ENCODE results near the gene ADAMTSL3. TPM values are rescaled to one million over a fixed set of nuclear protein-coding genes. Genes with fewer than 3 reads are reported as not detected.

Gene ADAMTSL3
- total RNA-seq, 4 donors from 2014 or later, result 16.2 to 19.7 (median 19.3) TPM

- DNase-seq (ENCODE audit: low spot score in 2 of 2), result no peak
- Histone ChIP-seq H3K36me3 (no peaks in the 10 kb centered on the region), H3K9me3 (no peaks in the 10 kb centered on the region), H3K27ac (no peak overlapping the region), H3K4me3 (no peak overlapping the region), H3K4me1 (peaks cover 0 to 21% (median 0%) of the 10 kb centered on the region in 4 donors), H3K27me3 (no peaks in the 10 kb centered on the region)
- TF ChIP-seq EP300 (IDR thresholded peaks at IDR 0.05), result no peak
- TF ChIP-seq CTCF (IDR thresholded peaks at IDR 0.05), result no peak
- TF ChIP-seq POLR2A (IDR thresholded peaks at IDR 0.05), result no peak
- whole genome bisulfite sequencing, 2 donors, result 40 to 42% methylated on average over 3 of the region's 3 CpGs
Measured at GRCh38 chr15:83716605-83717004, 62.7 kb downstream of the ADAMTSL3 start.

- H3K4me3 ChIP-seq, result no peak overlapping the region
- H3K36me3 ChIP-seq, result no peaks in the 10 kb centered on the region
- H3K27ac ChIP-seq, result no peak overlapping the region
- no peak for DNase-seq (ENCODE audit: low spot score in 2 of 2)
- TF ChIP-seq POLR2A (IDR thresholded peaks at IDR 0.05) (no peak), CTCF (IDR thresholded peaks at IDR 0.05) (no peak), EP300 (IDR thresholded peaks at IDR 0.05) (no peak)
- no peaks in the 10 kb centered on the region for H3K27me3 ChIP-seq
- H3K4me1 ChIP-seq, result peaks cover 0 to 21% (median 0%) of the 10 kb centered on the region in 4 donors
- no peaks in the 10 kb centered on the region for H3K9me3 ChIP-seq
Measured at GRCh38 chr15:83717010-83717409, 63.1 kb downstream of the ADAMTSL3 start.

DNA sequence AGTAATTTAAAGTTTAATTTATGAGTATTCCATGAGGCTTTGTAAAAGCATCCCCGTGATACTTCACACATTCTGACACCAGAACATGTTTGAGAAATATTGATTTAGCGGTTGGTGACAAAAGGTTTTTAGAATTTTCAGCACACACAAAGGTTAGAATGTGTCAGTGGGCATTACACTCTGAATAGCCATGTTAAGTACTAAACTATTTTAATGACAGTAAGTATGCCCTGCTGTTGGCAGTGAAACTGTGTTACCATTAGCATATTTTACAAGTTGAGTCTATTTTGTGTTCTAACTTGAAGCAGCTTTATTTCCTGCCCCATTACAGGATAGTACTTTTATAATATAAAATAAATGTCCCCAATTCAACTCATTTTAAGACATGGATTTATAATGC, 66.5 kb downstream of the ADAMTSL3 start:
- Histone ChIP-seq H3K27ac (no peak overlapping the region), H3K4me3 (no peak overlapping the region)

DNA sequence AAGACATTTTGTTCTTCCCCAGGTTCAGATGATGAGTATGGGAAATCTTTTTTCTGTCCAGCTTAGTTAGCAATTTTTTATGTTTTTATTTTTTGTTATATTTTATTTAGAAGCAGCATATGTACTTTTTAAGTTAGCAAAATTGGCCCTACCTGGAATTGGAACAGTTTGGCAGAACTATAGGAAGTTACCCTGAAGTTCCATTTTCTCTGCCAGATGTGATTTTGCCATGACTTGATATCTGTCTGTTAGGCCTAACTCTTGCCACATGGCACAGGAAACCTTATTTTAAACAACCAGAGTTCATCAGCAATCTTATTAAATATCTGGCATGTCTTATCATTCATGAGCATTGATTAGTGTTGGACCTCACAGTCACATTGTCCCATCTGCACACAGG, 67.1 kb downstream of the ADAMTSL3 start:
- no peak overlapping the region for H3K4me3 ChIP-seq
- H3K9me3 ChIP-seq, result no peaks in the 10 kb centered on the region
- H3K4me1 ChIP-seq, result peaks cover 0 to 7% (median 0%) of the 10 kb centered on the region in 4 donors
- no peak overlapping the region for H3K27ac ChIP-seq
- no peak for DNase-seq (ENCODE audit: low spot score in 2 of 2)
- H3K36me3 ChIP-seq, result no peaks in the 10 kb centered on the region
- no peak for TF ChIP-seq CTCF (IDR thresholded peaks at IDR 0.05)
- no peak for TF ChIP-seq POLR2A (IDR thresholded peaks at IDR 0.05)
- TF ChIP-seq EP300 (IDR thresholded peaks at IDR 0.05), result no peak
- H3K27me3 ChIP-seq, result no peaks in the 10 kb centered on the region

More for the DNA sequence above, 66.5 kb downstream of the ADAMTSL3 start:
- Histone ChIP-seq H3K9me3 (no peaks in the 10 kb centered on the region), H3K27me3 (no peaks in the 10 kb centered on the region), H3K4me1 (peaks cover 0 to 7% (median 0%) of the 10 kb centered on the region in 4 donors), H3K36me3 (no peaks in the 10 kb centered on the region)
- 65 to 66% methylated on average over 2 of the region's 2 CpGs for WGBS, 2 donors
- no peak for TF ChIP-seq CTCF (IDR thresholded peaks at IDR 0.05)
- DNase-seq (ENCODE audit: low spot score in 2 of 2), result no peak

- Histone ChIP-seq H3K4me1 (peaks cover 0 to 1% (median 0%) of the 10 kb centered on the region in 4 donors), H3K36me3 (no peaks in the 10 kb centered on the region), H3K27ac (no peak overlapping the region), H3K9me3 (peaks cover 0 to 10% (median 2%) of the 10 kb centered on the region in 4 donors), H3K27me3 (no peaks in the 10 kb centered on the region), H3K4me3 (no peak overlapping the region)
- 52 to 54% methylated on average over 3 of the region's 3 CpGs for WGBS, 2 donors
- TF ChIP-seq POLR2A (IDR thresholded peaks at IDR 0.05) (no peak), EP300 (IDR thresholded peaks at IDR 0.05) (no peak)
- no peak for DNase-seq (ENCODE audit: low spot score in 2 of 2)
Measured at GRCh38 chr15:83721981-83722380, 68.1 kb downstream of the ADAMTSL3 start.

DNA sequence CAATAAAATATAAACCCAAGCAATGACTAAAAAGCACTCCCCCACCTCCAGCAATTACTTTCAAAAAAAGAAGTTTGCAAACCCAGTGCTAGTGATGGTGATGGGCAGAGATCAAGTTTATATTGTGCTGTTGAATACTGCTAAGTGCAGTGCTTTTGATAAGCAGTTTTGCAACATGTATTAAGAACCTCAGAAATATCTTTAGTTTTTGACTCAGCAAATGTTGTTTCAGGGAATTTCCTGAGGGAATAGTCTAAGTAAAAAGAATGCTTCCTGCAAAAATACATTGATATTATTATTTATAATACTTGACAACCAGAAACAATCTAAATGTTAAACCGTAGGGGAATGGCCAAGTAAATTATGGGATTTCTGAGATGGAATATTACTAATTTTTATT, 69.3 kb downstream of the ADAMTSL3 start:
- no peak for DNase-seq (ENCODE audit: low spot score in 2 of 2)
- WGBS, 2 donors, result 57 to 60% methylated on average over 1 of the region's 1 CpG

More for the DNA sequence above, 69.3 kb downstream of the ADAMTSL3 start:
- TF ChIP-seq POLR2A (IDR thresholded peaks at IDR 0.05) (no peak), CTCF (IDR thresholded peaks at IDR 0.05) (no peak), EP300 (IDR thresholded peaks at IDR 0.05) (no peak)
- Histone ChIP-seq H3K27me3 (no peaks in the 10 kb centered on the region), H3K9me3 (peaks cover 0 to 18% (median 3%) of the 10 kb centered on the region in 4 donors), H3K36me3 (no peaks in the 10 kb centered on the region), H3K4me1 (no peaks in the 10 kb centered on the region), H3K27ac (no peak overlapping the region), H3K4me3 (no peak overlapping the region)
